GM19397 (cell line): ENCODE measurements around the gene DDX10.
A peak's percentile ranks its signal among the peaks of the same experiment; 100 is the strongest.
"Not testable (repeated sequence)": the region's sequence is repeated elsewhere in the genome, so short reads cannot be mapped to it uniquely, and the experiment has no call there.

Experiments used
- ATAC-seq: cut with Tn5 transposase; IDR thresholded peaks from one replicate; pipeline ENCODE4 v1.9.1; 2021; ENCODE audit warnings: mild to moderate bottlenecking, moderate library complexity; ENCODE audit not compliant: unreplicated experiment

The DDX10 gene

DNA sequence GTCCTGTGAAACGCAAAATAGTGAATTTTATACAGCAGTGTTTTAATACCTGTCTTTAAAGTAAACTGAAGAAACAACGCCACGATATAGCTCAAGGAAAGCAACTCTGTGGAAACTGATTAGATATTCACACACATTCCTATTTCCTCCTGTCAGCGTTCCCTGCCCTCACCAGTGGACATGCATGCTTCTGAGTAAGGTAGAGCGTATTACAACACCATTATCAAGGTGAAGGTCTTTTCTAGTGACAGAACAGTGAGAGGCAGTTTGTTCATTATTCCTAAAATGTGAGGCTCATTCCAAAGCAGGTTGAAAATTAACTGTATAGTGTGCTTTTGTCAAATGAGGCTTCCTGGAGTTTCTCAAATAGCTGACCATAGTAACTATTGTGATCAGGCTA lies 153.1 kb downstream of the DDX10 start:
- no peak for ATAC-seq

DNA sequence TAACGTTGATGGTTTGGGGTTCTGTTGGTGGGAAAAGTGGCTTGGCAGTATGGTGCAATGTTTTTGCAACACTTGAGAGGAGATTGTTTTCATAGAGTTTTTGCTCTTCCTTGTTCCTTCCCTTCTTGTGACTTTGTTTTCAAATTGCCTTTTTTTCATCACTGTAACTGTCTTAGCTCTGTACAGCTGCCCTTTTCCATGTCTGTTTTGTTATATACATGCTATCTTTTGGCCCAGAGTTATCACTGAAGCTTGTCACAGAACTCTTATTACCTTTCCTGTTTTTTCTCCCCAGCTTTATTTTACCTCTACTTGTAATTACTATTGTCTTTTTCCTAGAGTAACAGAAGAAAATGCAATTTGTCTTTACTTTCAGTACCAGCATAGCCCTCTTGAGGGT lies 154.1 kb downstream of the DDX10 start:
- no peak for ATAC-seq

DNA sequence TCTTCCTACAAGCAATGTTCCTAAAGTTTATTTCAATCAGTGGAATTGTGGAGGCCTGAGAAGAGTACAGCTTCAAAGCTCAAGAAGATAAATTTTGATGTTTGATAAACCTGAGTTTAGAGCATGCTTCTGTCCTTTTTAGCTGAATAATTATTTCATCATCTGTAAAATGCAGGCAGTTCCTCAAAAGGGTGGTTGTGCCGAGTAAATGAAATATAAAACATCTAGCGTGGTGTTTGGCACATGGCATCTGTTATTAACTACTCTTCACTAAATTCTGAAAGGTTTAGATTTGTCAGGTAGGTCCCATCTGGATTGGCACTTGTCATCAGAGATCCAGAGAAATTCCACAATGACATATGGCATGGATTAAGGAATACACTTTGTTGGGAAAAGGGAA lies 155.1 kb downstream of the DDX10 start:
- no peak for ATAC-seq

DNA sequence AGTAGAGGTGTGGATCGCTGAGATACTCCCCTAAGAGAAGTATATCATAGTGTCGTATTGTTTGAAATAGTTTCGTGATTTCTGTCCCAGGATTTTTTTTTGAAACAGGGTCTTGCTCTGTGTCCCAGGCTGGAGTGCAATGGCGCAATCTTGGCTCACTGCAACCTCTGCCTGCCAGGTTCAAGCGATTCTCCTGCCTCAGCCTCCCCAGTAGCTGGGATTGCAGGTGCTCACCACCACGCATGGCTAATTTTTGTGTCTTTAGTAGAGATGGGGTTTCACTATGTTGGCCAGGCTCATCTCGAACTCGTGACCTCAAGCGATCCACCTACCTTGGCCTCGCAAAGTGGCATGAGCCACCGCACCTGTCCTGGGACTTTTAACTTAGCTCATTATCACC lies 159.1 kb downstream of the DDX10 start:
- not testable (repeated sequence) for ATAC-seq

DNA sequence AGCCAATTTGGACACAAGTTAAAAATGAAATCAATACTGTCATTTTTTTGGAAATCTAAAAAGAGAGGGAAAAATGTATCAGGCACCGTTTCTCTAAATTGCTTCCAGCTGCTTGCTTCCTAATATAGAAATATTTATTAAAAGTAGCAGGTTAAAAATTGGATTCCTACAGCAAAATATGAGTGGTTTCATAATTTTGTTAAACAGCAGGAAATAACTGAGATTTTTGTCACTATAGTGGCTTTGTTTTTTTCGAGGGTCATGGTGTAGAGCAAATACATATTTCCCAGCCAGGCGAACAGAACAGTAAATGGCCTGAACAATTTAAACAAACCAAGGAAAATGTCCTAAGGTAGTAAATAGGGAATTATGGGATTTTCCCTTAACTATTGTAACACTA lies 159.7 kb downstream of the DDX10 start:
- ATAC-seq = no peak

DNA sequence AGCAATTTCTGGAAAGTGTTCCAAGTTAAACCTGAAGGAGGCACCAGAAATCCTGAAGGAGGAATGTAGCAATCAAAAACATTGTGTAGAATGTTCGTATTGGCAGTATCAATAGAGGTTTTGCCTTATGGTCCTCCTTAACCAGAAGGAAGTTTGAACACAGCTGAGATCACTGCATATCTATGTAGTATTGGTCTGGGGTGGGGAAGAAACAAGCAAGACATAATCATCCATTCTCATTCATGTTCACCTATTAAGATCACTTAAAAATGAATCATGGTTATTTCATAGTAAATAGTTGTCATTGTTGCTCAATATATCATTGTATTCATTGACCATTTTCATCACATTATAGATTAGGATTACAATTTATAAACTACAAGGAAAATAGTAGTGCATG lies 160.5 kb downstream of the DDX10 start:
- ATAC-seq = no peak

DNA sequence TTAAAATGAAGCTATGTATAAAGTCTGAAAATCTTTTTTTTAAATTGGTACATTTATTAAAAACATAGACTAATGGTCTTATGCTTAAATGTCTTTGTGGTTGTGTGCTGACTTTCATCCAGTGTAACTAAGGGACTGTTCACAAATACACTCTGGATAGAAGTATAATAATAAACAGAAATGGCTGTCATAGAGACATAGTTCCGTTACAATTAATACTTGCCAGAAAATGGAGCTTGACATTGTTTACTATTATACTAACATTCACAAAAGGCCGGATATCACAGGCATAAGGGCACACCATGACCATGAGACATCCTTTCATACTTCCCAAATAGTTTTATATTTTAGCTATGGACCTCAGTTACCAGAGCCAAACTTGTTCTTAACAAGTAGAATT lies 161.3 kb downstream of the DDX10 start:
- no peak for ATAC-seq

DNA sequence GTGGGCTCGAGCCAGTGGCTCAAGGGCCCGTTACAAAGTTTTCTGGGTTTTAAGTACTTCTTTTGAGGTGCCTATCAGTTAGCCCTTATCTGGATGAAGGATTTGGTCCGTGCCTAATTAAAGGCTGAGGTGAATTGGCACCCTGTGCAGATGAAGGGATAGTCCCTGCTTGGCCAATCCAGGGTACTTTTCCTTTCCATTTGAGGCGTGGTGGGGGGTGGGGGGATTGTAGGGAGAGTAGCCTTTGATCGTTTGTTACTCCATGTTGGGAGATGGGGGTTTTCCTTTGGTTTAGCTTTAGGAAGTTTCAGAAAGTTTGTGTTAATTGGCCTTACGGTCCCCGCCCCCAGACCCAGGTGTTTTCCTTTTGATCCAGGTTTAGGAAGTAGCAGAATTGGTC lies 170.8 kb downstream of the DDX10 start:
- no peak for ATAC-seq

DNA sequence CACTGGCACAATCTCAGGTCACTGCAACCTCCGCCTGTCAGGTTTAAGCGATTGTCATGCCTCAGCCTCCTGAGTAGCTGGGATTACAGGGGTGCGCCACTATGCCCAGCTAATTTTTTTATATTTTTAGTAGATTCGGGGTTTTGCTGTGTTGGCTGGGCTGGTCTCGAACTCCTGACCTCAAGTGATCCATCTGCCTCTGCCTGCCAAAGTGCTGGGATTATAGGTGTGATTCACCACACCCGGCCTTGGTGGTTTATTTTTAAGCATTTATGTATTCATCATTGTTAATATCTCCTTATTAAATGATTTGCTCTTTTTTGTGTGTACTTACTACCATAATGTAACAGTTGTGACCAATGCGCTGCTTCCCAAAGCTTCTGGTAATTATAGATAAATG lies 171.7 kb downstream of the DDX10 start:
- ATAC-seq = no peak

DNA sequence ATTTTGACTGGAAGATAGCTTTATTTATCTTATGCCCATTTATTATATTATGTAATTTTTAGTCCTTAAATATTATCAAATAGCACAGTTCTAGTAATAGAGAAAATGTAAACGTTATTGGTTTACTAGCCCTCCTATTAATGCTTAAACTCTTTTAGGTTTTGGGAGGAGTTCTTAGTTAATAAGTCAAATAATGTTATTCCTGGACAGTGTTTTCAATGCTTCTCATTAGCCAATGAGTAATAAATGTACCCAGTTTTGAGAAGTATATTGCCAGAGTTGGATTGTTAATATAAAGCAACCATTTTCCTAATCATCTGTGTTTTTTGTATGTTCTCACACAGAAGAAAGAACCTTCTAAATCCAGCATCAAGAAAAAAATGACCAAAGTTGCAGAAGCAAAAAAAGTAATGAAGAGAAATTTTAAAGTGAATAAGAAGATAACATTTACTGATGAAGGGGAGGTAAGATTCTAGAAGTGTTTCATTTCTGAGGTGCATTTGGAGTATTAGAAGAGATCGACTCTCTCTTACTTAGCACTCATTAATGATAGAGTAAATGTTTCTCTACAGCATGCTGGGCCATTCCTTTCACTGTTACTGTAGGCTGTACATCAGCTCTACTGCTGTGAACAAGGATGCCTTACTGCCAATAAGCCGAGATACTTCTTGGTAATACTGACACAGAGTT lies 173.4 kb downstream of the DDX10 start:
- ATAC-seq = no peak

DNA sequence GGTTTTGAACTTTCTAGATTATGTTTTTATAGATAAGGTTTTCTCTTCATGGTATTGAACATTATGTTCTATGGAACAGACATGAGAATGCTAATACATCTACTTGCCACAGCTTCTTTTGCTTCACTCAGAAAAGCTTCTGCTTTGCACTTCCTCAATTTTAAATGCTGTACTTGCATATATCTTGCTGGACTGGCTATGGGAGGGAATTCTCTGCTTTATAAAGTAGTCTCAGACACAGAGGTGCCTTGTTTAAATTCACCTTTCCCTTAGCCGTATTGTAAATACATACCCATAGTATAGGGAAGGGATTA lies 173.9 kb downstream of the DDX10 start:
- ATAC-seq = no peak

DNA sequence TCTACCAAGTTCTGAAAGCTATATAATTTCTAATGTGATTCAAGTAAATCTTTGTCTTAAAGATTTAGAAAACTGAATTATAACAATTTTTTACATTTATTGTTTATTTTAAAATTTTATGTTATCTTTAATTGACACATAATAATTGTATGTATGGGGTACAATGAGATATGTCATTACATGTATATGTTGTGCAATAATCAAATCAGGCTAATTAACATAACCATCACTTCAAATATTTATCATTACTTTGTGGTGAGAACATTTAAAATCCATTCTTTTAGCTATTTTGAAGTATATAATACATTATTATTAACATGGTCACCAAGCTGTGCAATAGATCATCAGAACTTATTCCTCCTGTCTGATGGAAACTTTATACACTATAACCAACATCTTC lies 181.1 kb downstream of the DDX10 start:
- no peak for ATAC-seq

DNA sequence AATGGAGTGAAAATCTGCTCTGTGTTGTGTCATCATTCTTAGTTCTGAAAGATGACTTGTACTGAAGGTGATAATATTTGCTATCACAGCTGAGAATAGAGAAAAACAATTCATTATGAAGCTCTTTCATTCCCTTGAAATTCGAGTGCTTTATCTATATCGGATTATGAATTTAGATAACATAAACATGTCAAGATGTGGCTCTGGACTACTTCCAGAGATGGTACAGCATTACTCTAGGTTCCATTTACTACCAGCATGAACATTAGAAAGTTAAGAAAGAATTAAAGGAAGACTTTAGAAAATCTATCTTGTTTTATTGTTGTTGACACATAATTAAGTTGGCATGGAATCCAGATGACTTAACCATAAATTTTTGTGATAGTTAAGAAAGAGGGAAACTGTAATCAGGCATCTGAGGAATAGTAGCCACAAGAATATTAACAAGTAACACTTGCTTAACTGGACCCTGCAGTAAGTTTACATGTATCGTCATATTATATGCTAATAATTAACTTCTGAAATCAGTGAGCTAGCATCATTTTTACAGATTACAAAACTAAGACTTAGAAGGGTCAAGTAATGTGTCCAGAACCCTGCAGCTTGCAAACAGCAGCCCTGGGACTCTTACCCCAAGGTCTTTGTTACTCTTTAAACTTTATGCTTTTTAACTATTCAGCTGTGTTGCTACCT lies 182.6 kb downstream of the DDX10 start:
- no peak for ATAC-seq

DNA sequence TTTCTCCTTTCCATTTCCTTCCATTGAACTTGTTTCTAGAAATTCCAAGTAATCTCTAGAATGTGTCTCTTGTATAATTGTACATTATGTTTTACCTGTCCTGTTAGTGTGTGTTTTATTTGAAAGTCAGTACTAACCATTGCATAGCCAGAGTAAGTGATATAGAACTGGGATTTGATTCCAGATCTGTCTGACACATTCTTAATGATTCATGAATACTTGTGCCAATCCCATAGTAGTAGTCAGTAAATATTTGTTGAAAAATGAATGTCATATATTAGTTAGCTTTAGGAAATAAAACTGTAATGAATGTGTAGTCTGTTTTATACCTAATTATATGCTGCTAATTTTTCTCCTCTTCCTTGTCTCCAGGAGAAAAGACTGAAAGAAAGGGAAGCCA lies 186.9 kb downstream of the DDX10 start:
- no peak for ATAC-seq

DNA sequence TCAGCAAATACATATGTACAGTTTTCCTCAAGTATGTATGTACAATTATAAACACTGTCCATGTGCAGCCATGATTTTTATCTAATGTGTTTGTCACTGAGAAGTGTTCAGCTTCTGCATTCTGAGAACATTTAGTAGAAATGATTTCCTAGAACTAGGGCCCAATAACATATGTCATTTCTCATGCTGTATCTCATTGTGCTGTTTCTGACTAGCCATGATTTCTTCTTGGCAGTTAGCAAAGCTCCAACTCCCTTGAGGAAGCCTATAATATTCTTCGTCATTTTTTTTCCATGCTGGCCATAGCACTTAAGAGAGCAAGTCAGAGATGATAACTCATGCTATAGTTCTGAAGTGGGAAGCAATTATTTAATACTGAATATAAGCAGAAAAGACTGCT lies 187.8 kb downstream of the DDX10 start:
- ATAC-seq = no peak

DNA sequence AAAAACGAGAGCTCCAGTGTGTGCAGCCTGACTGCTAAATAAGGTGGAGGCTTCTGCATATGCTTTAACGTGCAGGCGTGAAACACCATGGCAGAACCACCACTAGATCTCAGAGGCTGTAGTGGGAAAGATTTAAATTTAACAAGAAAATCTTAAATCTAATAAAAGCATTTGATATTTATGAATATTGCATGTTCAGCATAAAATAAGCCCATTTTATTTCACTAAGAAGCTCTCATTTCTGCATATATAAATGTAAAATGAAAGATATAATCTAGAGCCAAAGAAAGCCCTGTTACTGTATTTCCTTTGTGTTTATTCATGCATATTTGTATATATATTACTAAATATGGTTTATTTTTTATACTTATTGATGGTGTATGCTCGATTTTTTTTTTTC lies 188.3 kb downstream of the DDX10 start:
- ATAC-seq = no peak

DNA sequence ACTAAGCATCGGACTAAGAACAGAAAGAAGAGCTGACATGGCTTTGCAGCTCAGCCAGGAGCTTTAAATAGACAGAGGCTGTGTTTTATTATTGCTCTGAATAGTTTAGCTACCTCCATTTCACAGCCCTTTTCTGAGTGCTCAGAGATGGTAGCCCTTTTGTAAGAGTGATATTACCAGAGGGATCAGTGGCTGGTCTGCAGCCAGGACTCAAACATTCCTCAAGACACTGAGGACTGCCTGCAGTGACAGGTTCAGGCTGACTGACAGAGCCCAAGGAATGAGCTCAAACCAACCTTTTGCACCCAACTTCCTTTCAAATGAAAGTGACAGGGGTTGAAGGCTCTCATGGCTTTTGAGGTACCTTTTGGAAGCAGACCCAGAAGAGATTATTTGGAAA lies 189.0 kb downstream of the DDX10 start:
- ATAC-seq = peak; percentile 53

DNA sequence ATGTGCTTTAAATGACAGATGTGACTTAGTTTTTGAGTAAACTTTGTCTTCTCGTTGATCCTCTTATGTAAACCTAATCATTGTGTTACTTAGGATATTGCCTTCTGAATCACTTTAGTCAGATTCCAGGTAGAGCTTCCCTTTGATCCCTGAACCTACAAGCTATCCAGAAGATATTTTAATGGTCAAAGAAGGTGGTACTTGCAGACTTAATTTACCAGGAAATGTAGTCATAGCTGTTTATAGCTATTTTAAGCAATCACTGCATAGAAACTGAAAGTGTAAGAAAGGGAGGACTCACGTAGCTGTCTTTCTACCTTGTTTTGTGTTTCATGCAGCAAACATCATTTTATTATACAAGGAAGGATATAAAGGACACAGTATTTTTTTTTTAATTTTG lies 189.5 kb downstream of the DDX10 start:
- peak; percentile 86 for ATAC-seq

DNA sequence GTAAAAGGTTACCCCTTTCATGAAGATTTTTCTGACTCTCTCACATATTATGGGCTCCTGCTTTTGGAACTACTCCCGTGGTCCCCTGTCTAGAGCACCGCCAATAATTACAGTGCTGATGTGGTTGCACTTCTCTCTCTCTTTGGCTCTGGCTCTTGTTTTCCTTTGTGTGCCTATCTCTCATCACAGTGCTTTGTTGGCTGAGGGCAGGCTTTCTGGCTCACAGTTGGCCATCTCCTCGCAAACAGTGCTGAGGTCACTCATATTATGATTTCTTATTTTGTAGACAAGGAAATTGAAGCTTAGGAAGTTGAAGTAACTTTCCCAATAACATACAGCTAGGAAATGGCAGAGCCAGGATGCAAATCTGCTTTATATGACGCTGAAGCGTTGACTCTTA lies 192.5 kb downstream of the DDX10 start:
- ATAC-seq = no peak

DNA sequence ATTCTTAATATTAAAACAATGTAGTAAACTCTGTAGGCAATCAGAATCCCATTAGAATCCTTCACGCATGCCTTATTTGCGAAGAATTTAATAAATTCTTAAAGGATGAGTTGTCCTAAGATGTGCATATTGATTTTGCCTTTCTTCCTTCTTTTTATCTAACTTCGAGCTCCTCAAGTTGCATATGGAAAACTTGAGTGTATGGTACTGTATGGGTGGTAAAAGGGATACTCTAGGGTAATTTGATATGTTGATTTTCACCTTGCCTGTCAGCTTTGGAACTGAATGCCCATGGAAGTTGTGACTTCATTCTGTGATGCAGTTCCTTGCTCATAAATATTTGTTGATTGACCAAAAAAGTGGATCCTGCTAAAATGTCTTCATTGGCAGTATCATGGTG lies 193.8 kb downstream of the DDX10 start:
- ATAC-seq = no peak

DNA sequence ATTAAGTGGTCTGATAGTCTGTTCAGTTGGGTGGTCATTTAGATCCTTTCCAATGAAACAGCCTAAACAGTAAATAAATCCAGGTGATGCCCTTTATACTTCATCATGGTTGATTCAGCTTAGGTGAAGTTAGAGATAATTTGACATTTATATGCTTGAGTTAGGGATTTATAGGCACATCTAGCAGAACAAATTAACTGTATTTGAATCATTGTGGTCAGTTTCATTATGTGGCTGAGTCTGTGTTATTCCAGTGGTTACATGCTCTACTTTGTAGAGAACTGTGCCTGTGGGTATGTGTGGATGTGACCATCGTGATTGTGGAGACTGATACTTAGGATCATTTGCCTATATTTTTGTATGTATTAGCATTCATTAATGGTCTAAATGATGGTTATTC lies 194.6 kb downstream of the DDX10 start:
- no peak for ATAC-seq

DNA sequence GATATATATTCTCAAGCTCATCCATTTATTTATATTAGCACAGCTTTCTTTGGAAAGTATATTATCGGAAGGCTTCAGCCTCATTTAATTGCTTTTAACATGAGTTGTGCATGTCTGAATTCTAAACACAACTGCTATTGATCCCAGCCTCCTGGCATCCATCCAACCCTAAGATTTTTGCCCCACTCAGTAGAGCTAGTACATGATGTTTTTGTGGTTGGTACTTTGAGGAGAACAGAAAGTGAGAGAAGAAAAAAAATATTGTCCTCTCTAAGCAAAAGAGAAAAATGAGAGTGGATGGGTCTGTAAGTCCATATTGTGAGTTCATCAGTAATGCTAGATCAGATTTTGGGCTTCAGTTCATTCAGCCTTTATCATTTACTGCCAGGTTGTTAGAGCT lies 198.7 kb downstream of the DDX10 start:
- ATAC-seq = no peak

DNA sequence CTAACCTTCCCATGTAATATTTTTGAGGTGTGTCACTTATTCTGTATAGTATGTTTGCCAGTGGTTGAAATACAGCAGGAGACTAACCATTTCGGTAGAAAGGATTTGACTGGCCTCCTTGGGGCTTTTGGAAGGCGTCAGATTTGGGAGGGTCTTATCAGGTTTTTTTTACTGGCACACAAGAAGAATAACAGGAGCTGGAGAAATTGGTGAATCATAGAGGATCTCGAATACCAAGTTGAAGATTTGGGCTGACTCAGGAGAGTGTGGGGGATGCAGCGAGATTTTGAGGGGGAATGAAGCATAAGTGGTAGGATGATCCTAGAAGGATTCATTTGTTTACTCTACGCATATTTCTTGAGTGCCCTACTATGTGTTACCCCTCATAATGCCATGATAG lies 200.5 kb downstream of the DDX10 start:
- no peak for ATAC-seq
